Endothelial cell of umbilical vein (primary cell): ENCODE data around the gene SDK2. TPM values are rescaled to one million over a fixed set of nuclear protein-coding genes. Genes with fewer than 3 reads are reported as not detected.

Experiments used
- BruUV-seq: library from RNA; stranded (reverse); fragments of 400-500 nt; replicated peaks from 2 replicates; lab custom pipeline; 2021; lab: Mats Ljungman, UMichigan
- CTCF ChIA-PET: fragments of 300-600, 350-600 bp; sonication (Branson Sonifier 250); formaldehyde crosslinking; loops from one replicate; lab custom pipeline; 2021; ENCODE audit warnings: antibody characterized with exemption, inconsistent platforms; lab: Charles Lee
- POLR2A ChIA-PET: fragments of 300-600, 350-600 bp; sonication (Branson Sonifier 250); formaldehyde crosslinking; loops from one replicate; lab custom pipeline; 2021; ENCODE audit warnings: antibody characterized with exemption, inconsistent platforms; lab: Charles Lee
- DNase-seq: peaks from one replicate; pipeline ENCODE4 v3.0.0-alpha.2; 2011; ENCODE audit warnings: low read depth, low spot score
- FAIRE-seq: peaks from 2 replicates; lab custom pipeline; 2011; peaks lifted over from hg19 to GRCh38; lab: Jason Lieb, UNC
- H2AFZ ChIP-seq: 2 replicates; pipeline ENCODE4 v1.6.0; 2012; ENCODE audit warnings: low read depth, low read length, control low read depth, inconsistent platforms
- H3K27ac ChIP-seq: 2 replicates; pipeline ENCODE4 v1.5.1; 2011; ENCODE audit warnings: low read depth, mild to moderate bottlenecking, control low read depth, low read length, moderate library complexity; ENCODE audit not compliant: insufficient read depth
- H3K27me3 ChIP-seq, 2 experiments: 2 replicates each; pipeline versions ENCODE4 v1.6.0 to v1.6.1; 2011; ENCODE audit warnings: low read length in 2 of 2, mixed read lengths in 1 of 2; ENCODE audit not compliant: control insufficient read depth in 2 of 2, insufficient read depth in 2 of 2
- H3K36me3 ChIP-seq, 2 experiments: 2 replicates in 1 of 2; 3 replicates in 1 of 2; pipeline ENCODE4 v1.5.1; 2011; ENCODE audit warnings: low read length in 2 of 2, mild to moderate bottlenecking in 1 of 2, moderate library complexity in 1 of 2; ENCODE audit not compliant: control insufficient read depth in 2 of 2, insufficient read depth in 2 of 2; ENCODE audit errors: extremely low read depth in 1 of 2
- H3K4me1 ChIP-seq: 3 replicates; pipeline ENCODE4 v1.5.1; 2011; ENCODE audit warnings: mild to moderate bottlenecking, low read length; ENCODE audit not compliant: control insufficient read depth, insufficient read depth; ENCODE audit errors: extremely low read depth
- H3K4me2 ChIP-seq: 2 replicates; pipeline ENCODE4 v1.6.1; 2011; ENCODE audit warnings: low read length, control low read depth, mixed read lengths; ENCODE audit not compliant: insufficient read depth
- H3K4me3 ChIP-seq, 3 experiments: fragments of 200-600 bp in 1 of 3; sonication (generic), shearing (Covaris generic) in 1 of 3; replicated peaks in 1 of 3; 2 replicates each; pipeline ENCODE4 v1.5.1; 2011 to 2016; ENCODE audit warnings: control low read depth in 3 of 3, low read length in 3 of 3, mild to moderate bottlenecking in 2 of 3, inconsistent platforms in 1 of 3, low read depth in 1 of 3, moderate library complexity in 1 of 3; ENCODE audit not compliant: insufficient read depth in 1 of 3
- H3K79me2 ChIP-seq: 2 replicates; pipeline ENCODE4 v1.6.0; 2012; ENCODE audit warnings: low read length, inconsistent platforms; ENCODE audit not compliant: control insufficient read depth, insufficient read depth
- H3K9ac ChIP-seq: replicated peaks from 2 replicates; pipeline ENCODE3; 2011; ENCODE audit warnings: low read length, control low read depth; ENCODE audit not compliant: insufficient read depth; ENCODE audit errors: extremely low read depth
- H3K9me1 ChIP-seq: replicated peaks from 3 replicates; pipeline ENCODE4 v1.6.0; 2011; ENCODE audit warnings: mild to moderate bottlenecking, low read length; ENCODE audit not compliant: control insufficient read depth, insufficient read depth; ENCODE audit errors: extremely low read depth
- H3K9me3 ChIP-seq: replicated peaks from 2 replicates; pipeline ENCODE4 v1.5.1; 2012; ENCODE audit warnings: low read length, inconsistent platforms; ENCODE audit not compliant: control insufficient read depth, insufficient read depth
- H4K20me1 ChIP-seq: replicated peaks from 2 replicates; pipeline ENCODE3; 2011; ENCODE audit warnings: mild to moderate bottlenecking, low read length; ENCODE audit not compliant: control insufficient read depth, insufficient read depth; ENCODE audit errors: extremely low read depth
- CTCF ChIP-seq, 2 donors: IDR thresholded peaks; 1 replicate in 1 of 2; 2 replicates in 1 of 2; pipeline ENCODE4 v1.5.1; 2011; ENCODE audit warnings: low read length in 2 of 2, mild to moderate bottlenecking in 2 of 2, moderate library complexity in 2 of 2, control low read depth in 1 of 2, inconsistent platforms in 1 of 2, low read depth in 1 of 2; ENCODE audit not compliant: insufficient read depth in 1 of 2; ENCODE audit errors: extremely low read depth in 1 of 2
- FOS ChIP-seq: IDR thresholded peaks from 2 replicates; pipeline ENCODE4 v1.6.1; 2011; ENCODE audit warnings: mild to moderate bottlenecking, low read length, moderate library complexity, borderline replicate concordance; ENCODE audit not compliant: insufficient read depth
- JUN ChIP-seq: IDR thresholded peaks from 2 replicates; pipeline ENCODE4 v1.6.1; 2011; ENCODE audit warnings: borderline replicate concordance, low read depth; ENCODE audit not compliant: insufficient read length, insufficient read depth
- MYC ChIP-seq: IDR thresholded peaks from one replicate; pipeline ENCODE4 v1.6.1; 2011; ENCODE audit warnings: mild to moderate bottlenecking, low read depth, low read length
- POLR2A ChIP-seq: IDR thresholded peaks from 2 replicates; pipeline ENCODE4 v1.6.1; 2012; ENCODE audit warnings: low read depth, mild to moderate bottlenecking, control low read depth, low read length
- POLR2AphosphoS5 ChIP-seq: IDR thresholded peaks from 2 replicates; pipeline ENCODE4 v1.6.1; 2012; ENCODE audit warnings: low read depth, mild to moderate bottlenecking, control low read depth, low read length, moderate library complexity; ENCODE audit not compliant: insufficient read depth
- dilution Hi-C: fragments of 300-500 bp; cut with MboI; formaldehyde crosslinking; loops from one replicate; pipeline ENCODE4 v1.15.0; 2019; ENCODE audit warnings: low sequenced_read_pairs; ENCODE audit not compliant: extremely low pct_ligation_motif_present
- intact Hi-C: fragments of 100-400 bp; cut with micrococcal nuclease; formaldehyde crosslinking; loops from one replicate; pipeline ENCODE4 v1.10.0; 2022
- polyA plus RNA-seq, 4 experiments: library from polyadenylated mRNA; depleted of rRNA in 3 of 4; stranded (reverse) in 3 of 4; unstranded in 1 of 4; fragments of >200 nt; gene quantifications; 2 replicates each; pipeline versions ENCODE4 v1.2.1 to v1.2.3, GENCODE V29; 2011 to 2012; ENCODE audit warnings: missing spikeins in 1 of 4
- total RNA-seq: library from RNA; stranded (reverse); gene quantifications from 2 replicates; pipeline ENCODE4 v1.2.3, GENCODE V29; 2021

SDK2 gene
- total and polyA plus RNA-seq, 2 donors (not counting 3 experiments of a cell fraction or from before 2014, with no cell fraction given), result not detected

DNA sequence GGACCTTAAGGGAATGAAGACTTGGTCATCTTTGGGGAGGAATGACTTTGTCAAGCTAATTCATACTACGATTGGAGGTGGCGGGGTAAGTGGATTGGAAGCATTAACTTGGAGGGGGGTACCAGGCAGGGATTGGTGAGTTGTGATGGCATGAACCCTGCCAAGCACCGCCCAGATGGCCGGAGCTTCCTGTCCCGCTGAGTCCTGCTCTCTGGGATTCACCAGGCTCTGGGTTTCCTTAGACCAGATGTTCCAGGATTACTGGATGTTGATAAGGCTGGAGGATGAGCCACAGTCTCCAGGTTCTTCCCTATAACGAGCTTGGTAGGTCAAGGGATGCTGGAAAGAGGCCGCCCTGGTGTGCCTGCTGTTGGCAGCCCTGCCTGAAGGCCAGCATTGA lies 154.9 kb downstream of the SDK2 start:
- H3K4me3 ChIP-seq, result no peak overlapping the region
- TF ChIP-seq JUN, result no peak
- TF ChIP-seq POLR2A, result no peak
- TF ChIP-seq FOS, result no peak
- no peak for TF ChIP-seq POLR2AphosphoS5
- no peak for TF ChIP-seq MYC
- no peaks in the 10 kb centered on the region for H3K9me1 ChIP-seq
- FAIRE-seq (no peak), DNase-seq (no peak)
- no peak overlapping the region for H3K27ac ChIP-seq
- H3K9me3 ChIP-seq, result no peaks in the 10 kb centered on the region
- no peaks in the 10 kb centered on the region for H3K4me1 ChIP-seq
- intact Hi-C loops (no loop called here), dilution Hi-C loops (no loop called here)
- CTCF ChIA-PET, result interaction anchor here (0.9 kb wide), 1 partner anchor 878 kb away, joined by 3 read pairs; no protein-coding TSS in a partner anchor
- no peaks in the 10 kb centered on the region for H4K20me1 ChIP-seq
- H2AFZ ChIP-seq, result no peak overlapping the region
- no TSS peak for BruUV-seq
- no peaks in the 10 kb centered on the region for H3K36me3 ChIP-seq
- no peak overlapping the region for H3K4me2 ChIP-seq
- POLR2A ChIA-PET, result no interaction called here
- H3K9ac ChIP-seq, result no peak overlapping the region
- H3K27me3 ChIP-seq, result no peaks in the 10 kb centered on the region
- H3K79me2 ChIP-seq, result no peaks in the 10 kb centered on the region

- dilution Hi-C loops, result no loop called here
- intact Hi-C loops, result no loop called here
- H2AFZ ChIP-seq, result no peak overlapping the region
- FAIRE-seq, result no peak
- no peaks in the 10 kb centered on the region for H3K9me3 ChIP-seq
- H3K9ac ChIP-seq, result no peak overlapping the region
- BruUV-seq, result no TSS peak
- H3K4me1 ChIP-seq, result no peaks in the 10 kb centered on the region
- no peaks in the 10 kb centered on the region for H3K27me3 ChIP-seq
- TF ChIP-seq POLR2AphosphoS5 (no peak), JUN (no peak), CTCF (IDR thresholded peaks at IDR 0.05; ENCODE audit: extremely low read depth in 1 of 2, insufficient read depth in 1 of 2, low read depth in 1 of 2, low read length in 2 of 2) (no peak), MYC (no peak), FOS (no peak)
- no peak overlapping the region for H3K4me2 ChIP-seq
- no peaks in the 10 kb centered on the region for H3K9me1 ChIP-seq
- H3K79me2 ChIP-seq, result no peaks in the 10 kb centered on the region
- H4K20me1 ChIP-seq, result no peaks in the 10 kb centered on the region
- POLR2A ChIA-PET, result no interaction called here
- CTCF ChIA-PET, result no interaction called here
- no peak overlapping the region for H3K27ac ChIP-seq
- no peak overlapping the region for H3K4me3 ChIP-seq
- H3K36me3 ChIP-seq, result no peaks in the 10 kb centered on the region
- no peak for DNase-seq
These were observed 159.1 kb downstream of the SDK2 start for GRCh38 chr17:73485130-73485529.
